Skeletal muscle tissue (tissue), 4 donors: ENCODE measurements around the gene KDM4C. TPM values are rescaled to one million over a fixed set of nuclear protein-coding genes. Genes with fewer than 3 reads are reported as not detected.
"Not testable (repeated sequence)": the region's sequence is repeated elsewhere in the genome, so short reads cannot be mapped to it uniquely, and the experiment has no call there.

Source experiments
- H3K27ac ChIP-seq: one replicate; pipeline ENCODE4 v1.7.0; 2013; ENCODE audit warnings: mild to moderate bottlenecking, low read depth, low read length, inconsistent platforms
- H3K27me3 ChIP-seq, 3 donors: one replicate each; pipeline ENCODE4 v1.7.0; 2013; ENCODE audit warnings: low read length in 3 of 3; ENCODE audit not compliant: control insufficient read depth in 3 of 3, insufficient read depth in 3 of 3
- H3K36me3 ChIP-seq, 3 donors: one replicate each; pipeline ENCODE4 v1.7.0; 2013; ENCODE audit warnings: low read length in 3 of 3; ENCODE audit not compliant: control insufficient read depth in 3 of 3, insufficient read depth in 3 of 3
- H3K4me1 ChIP-seq, 3 donors: one replicate each; pipeline ENCODE4 v1.7.0; 2013; ENCODE audit warnings: low read length in 3 of 3, mild to moderate bottlenecking in 3 of 3; ENCODE audit not compliant: control insufficient read depth in 3 of 3, insufficient read depth in 3 of 3
- H3K4me3 ChIP-seq, 3 donors: one replicate each; pipeline ENCODE4 v1.7.0; 2013; ENCODE audit warnings: low read length in 3 of 3
- H3K9ac ChIP-seq, 3 donors: one replicate each; pipeline ENCODE4 v1.7.0; 2013; ENCODE audit warnings: low read length in 3 of 3, mild to moderate bottlenecking in 3 of 3, moderate library complexity in 2 of 3, low read depth in 1 of 3
- H3K9me3 ChIP-seq, 3 donors: one replicate each; pipeline ENCODE4 v1.7.0; 2013; ENCODE audit warnings: low read length in 3 of 3; ENCODE audit not compliant: control insufficient read depth in 3 of 3
- total RNA-seq: library from RNA; depleted of rRNA; stranded (reverse); fragments of >200 nt; gene quantifications from one replicate; pipeline ENCODE4 v1.2.3, GENCODE V29; 2014
- donor health status: Osteomylitis.

Gene KDM4C
- total RNA-seq, 1 donor from 2014 or later, result 50.1 TPM

- Histone ChIP-seq H3K9me3 (no peaks in the 10 kb centered on the region), H3K27me3 (no peaks in the 10 kb centered on the region), H3K4me1 (no peaks in the 10 kb centered on the region), H3K27ac (no peak overlapping the region), H3K9ac (no peak overlapping the region), H3K4me3 (no peak overlapping the region), H3K36me3 (peaks cover 7 to 27% (median 21%) of the 10 kb centered on the region in 3 donors)
Observed at GRCh38 chr9:7009065-7009464, 251.3 kb downstream of the KDM4C start.

GRCh38 chr9:7011395-7012067 lies 253.8 kb downstream of the KDM4C start:
- Histone ChIP-seq H3K4me3 (no peak overlapping the region), H3K4me1 (no peaks in the 10 kb centered on the region), H3K27me3 (no peaks in the 10 kb centered on the region), H3K9me3 (no peaks in the 10 kb centered on the region), H3K9ac (no peak overlapping the region), H3K36me3 (peaks cover 8 to 30% (median 21%) of the 10 kb centered on the region in 3 donors), H3K27ac (no peak overlapping the region)

- Histone ChIP-seq H3K4me1 (no peaks in the 10 kb centered on the region), H3K27me3 (no peaks in the 10 kb centered on the region), H3K4me3 (no peak overlapping the region), H3K36me3 (peaks cover 0 to 9% (median 5%) of the 10 kb centered on the region in 3 donors), H3K9me3 (no peaks in the 10 kb centered on the region), H3K27ac (no peak overlapping the region), H3K9ac (no peak overlapping the region)
Observed at GRCh38 chr9:7027996-7028395, 270.2 kb downstream of the KDM4C start.

GRCh38 chr9:7028591-7028990 lies 270.8 kb downstream of the KDM4C start:
- no peak overlapping the region for H3K9ac ChIP-seq
- H3K4me1 ChIP-seq, result no peaks in the 10 kb centered on the region
- H3K9me3 ChIP-seq, result no peaks in the 10 kb centered on the region
- peaks cover 0 to 9% (median 5%) of the 10 kb centered on the region in 3 donors for H3K36me3 ChIP-seq
- no peak overlapping the region for H3K27ac ChIP-seq
- H3K4me3 ChIP-seq, result no peak overlapping the region
- H3K27me3 ChIP-seq, result no peaks in the 10 kb centered on the region

- H3K27ac ChIP-seq, H3K4me3 ChIP-seq, H3K36me3 ChIP-seq, H3K4me1 ChIP-seq, H3K27me3 ChIP-seq, H3K9me3 ChIP-seq, H3K9ac ChIP-seq: not testable (repeated sequence)
Observed at GRCh38 chr9:7030943-7031342, 273.2 kb downstream of the KDM4C start.

GRCh38 chr9:7033076-7034045 lies 275.6 kb downstream of the KDM4C start:
- H3K36me3 ChIP-seq, result peaks cover 0 to 3% (median 3%) of the 10 kb centered on the region in 3 donors
- H3K4me1 ChIP-seq, result no peaks in the 10 kb centered on the region
- H3K27ac ChIP-seq, result no peak overlapping the region
- H3K9me3 ChIP-seq, result no peaks in the 10 kb centered on the region
- H3K27me3 ChIP-seq, result no peaks in the 10 kb centered on the region
- no peak overlapping the region for H3K9ac ChIP-seq
- no peak overlapping the region for H3K4me3 ChIP-seq

- no peaks in the 10 kb centered on the region for H3K27me3 ChIP-seq
- H3K9me3 ChIP-seq, result no peaks in the 10 kb centered on the region
- no peak overlapping the region for H3K4me3 ChIP-seq
- no peak overlapping the region for H3K27ac ChIP-seq
- no peaks in the 10 kb centered on the region for H3K36me3 ChIP-seq
- no peaks in the 10 kb centered on the region for H3K4me1 ChIP-seq
- H3K9ac ChIP-seq, result no peak overlapping the region
Observed at GRCh38 chr9:7037176-7037575, 279.4 kb downstream of the KDM4C start.

GRCh38 chr9:7042124-7042523 lies 284.4 kb downstream of the KDM4C start:
- peaks cover 0 to 4% (median 0%) of the 10 kb centered on the region in 3 donors for H3K36me3 ChIP-seq
- no peak overlapping the region for H3K27ac ChIP-seq
- no peaks in the 10 kb centered on the region for H3K27me3 ChIP-seq
- no peaks in the 10 kb centered on the region for H3K9me3 ChIP-seq
- H3K9ac ChIP-seq, result no peak overlapping the region
- H3K4me3 ChIP-seq, result no peak overlapping the region
- H3K4me1 ChIP-seq, result no peaks in the 10 kb centered on the region

- Histone ChIP-seq H3K9me3 (no peaks in the 10 kb centered on the region), H3K27me3 (no peaks in the 10 kb centered on the region), H3K4me3 (no peak overlapping the region), H3K9ac (no peak overlapping the region), H3K27ac (no peak overlapping the region), H3K36me3 (peaks cover 0 to 15% (median 3%) of the 10 kb centered on the region in 3 donors), H3K4me1 (no peaks in the 10 kb centered on the region)
Observed at GRCh38 chr9:7045361-7045760, 287.6 kb downstream of the KDM4C start.

GRCh38 chr9:7051711-7052110 lies 293.9 kb downstream of the KDM4C start:
- Histone ChIP-seq H3K9me3 (no peaks in the 10 kb centered on the region), H3K4me1 (peaks cover 4 to 5% (median 4%) of the 10 kb centered on the region in 3 donors), H3K27me3 (no peaks in the 10 kb centered on the region), H3K27ac (no peak overlapping the region), H3K36me3 (peaks cover 0 to 19% (median 6%) of the 10 kb centered on the region in 3 donors), H3K4me3 (no peak overlapping the region), H3K9ac (no peak overlapping the region)
